Fibroblast of villous mesenchyme (primary cell): Measurements from ENCODE around the gene TMEM74B. TPM values are rescaled to one million over a fixed set of nuclear protein-coding genes. Genes with fewer than 3 reads are reported as not detected.

ENCODE experiments used
- DNase-seq: peaks from one replicate; pipeline ENCODE4 v3.0.0-alpha.2; 2010; ENCODE audit warnings: low read depth
- H3K4me3 ChIP-seq: 2 replicates; pipeline ENCODE4 v1.5.1; 2011; ENCODE audit warnings: low read depth, mild to moderate bottlenecking, low read length
- total RNA-seq: library from RNA; depleted of rRNA; stranded (reverse); fragments of >200 nt; gene quantifications from 2 replicates; pipeline ENCODE4 v1.2.3, GENCODE V29; 2012
- TF ChIP-seq, protein P1 (sequence below): IDR thresholded peaks from 2 replicates; pipeline ENCODE4 v1.5.1; 2012; ENCODE audit warnings: low read depth, mild to moderate bottlenecking, low read length; ENCODE audit not compliant: insufficient read depth

Gene TMEM74B
- total RNA-seq, 1 donor: not detected

DNA sequence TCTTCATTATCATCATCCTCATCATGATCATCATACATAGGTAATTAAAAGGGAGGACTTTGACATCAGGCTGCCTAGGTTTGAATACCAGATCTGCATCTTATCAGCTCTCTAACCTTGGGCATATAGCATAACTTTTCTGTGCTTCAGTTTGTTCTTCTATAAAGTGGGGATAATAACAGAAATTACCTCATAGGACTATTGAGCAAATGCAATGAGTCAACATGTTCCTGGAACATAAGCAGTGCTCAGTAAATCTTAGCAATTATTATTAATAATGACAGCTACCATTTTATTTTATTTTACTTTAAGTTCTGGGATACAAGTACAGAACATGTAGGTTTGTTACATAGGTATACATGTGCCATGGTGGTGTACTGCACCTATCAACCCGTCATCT, 25.7 kb upstream of the TMEM74B start:
- H3K4me3 ChIP-seq: no peak overlapping the region
- TF ChIP-seq, protein P1, sequence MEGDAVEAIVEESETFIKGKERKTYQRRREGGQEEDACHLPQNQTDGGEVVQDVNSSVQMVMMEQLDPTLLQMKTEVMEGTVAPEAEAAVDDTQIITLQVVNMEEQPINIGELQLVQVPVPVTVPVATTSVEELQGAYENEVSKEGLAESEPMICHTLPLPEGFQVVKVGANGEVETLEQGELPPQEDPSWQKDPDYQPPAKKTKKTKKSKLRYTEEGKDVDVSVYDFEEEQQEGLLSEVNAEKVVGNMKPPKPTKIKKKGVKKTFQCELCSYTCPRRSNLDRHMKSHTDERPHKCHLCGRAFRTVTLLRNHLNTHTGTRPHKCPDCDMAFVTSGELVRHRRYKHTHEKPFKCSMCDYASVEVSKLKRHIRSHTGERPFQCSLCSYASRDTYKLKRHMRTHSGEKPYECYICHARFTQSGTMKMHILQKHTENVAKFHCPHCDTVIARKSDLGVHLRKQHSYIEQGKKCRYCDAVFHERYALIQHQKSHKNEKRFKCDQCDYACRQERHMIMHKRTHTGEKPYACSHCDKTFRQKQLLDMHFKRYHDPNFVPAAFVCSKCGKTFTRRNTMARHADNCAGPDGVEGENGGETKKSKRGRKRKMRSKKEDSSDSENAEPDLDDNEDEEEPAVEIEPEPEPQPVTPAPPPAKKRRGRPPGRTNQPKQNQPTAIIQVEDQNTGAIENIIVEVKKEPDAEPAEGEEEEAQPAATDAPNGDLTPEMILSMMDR: no peak
- peak; percentile 23 for DNase-seq

- TF ChIP-seq, protein P1: peak; percentile 59
- H3K4me3 ChIP-seq: no peak overlapping the region
- peak; percentile 30 for DNase-seq
Observed at GRCh38 chr20:1209447-1210387, 24.9 kb upstream of the TMEM74B start.

- TF ChIP-seq, protein P1: no peak
- DNase-seq: no peak
- no peak overlapping the region for H3K4me3 ChIP-seq
Observed at GRCh38 chr20:1207293-1207878, 22.6 kb upstream of the TMEM74B start.

DNA sequence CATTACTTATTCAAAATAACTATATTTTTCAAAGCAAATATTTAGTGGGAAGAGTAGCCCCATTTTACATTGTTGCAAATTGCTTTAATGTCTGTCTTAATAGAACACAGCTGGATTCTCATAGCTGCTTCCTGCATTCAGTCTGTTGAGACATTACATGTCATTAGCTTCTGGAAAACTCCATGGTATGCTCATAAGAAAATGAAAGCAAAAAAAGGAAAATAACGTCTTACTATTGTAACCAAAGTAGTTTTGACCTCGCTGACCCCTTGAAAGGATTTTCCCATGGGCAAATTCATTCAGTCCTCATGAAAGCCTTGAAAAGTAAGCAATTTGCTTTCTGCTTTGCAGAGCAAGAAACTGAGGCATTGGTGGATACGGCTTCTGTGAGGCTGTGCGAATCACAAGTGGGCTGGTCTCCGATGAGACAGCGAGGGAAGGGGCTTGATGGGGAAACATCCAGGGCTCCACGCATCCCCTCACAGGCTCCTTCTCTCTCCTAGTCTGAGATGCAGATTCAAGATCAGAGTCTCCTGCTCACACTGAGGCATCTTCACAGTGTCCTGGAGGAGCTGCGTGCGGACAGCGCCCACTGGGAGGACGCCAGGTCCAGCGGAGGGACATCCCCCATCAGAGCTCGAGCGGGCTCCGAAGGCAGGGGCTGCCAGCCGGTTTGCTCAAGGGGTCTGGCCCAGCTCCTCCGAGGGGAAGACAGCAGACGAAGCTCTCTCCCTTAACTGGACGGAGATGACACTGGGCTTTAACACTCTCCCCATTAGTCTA, 21.8 kb upstream of the TMEM74B start:
- TF ChIP-seq, protein P1: no peak
- no peak overlapping the region for H3K4me3 ChIP-seq
- peak; percentile 20 for DNase-seq

GRCh38 chr20:1205802-1206201, 21.0 kb upstream of the TMEM74B start:
- H3K4me3 ChIP-seq: no peak overlapping the region
- no peak for DNase-seq
- TF ChIP-seq, protein P1: no peak

GRCh38 chr20:1204576-1204975, 19.8 kb upstream of the TMEM74B start:
- no peak overlapping the region for H3K4me3 ChIP-seq
- DNase-seq: no peak
- TF ChIP-seq, protein P1: no peak
